ENCODE measurements around the gene CACNA1G.

CACNA1G gene

GRCh38 chr17:50551433-50551815 is 9.1 kb upstream of the CACNA1G start:
- no peak for DNase-seq
- Histone ChIP-seq H3K27ac (no peak overlapping the region), H3K27me3 (replicated peaks) (no peaks in the 10 kb centered on the region), H3K36me3 (replicated peaks) (peaks cover 3% of the 10 kb centered on the region), H3K4me3 (ENCODE audit: low read depth, low read length) (no peak overlapping the region)
- TF ChIP-seq CTCF (IDR thresholded peaks at IDR 0.05; ENCODE audit: low read depth, low read length, missing control alignments), result no peak
- in situ Hi-C loops (cut with HindIII; ENCODE audit: low pct_ligation_motif_present, low sequenced_read_pairs), result loop anchor here (25.0 kb wide), 1 partner anchor 136 kb away; no protein-coding TSS in a partner anchor

DNA sequence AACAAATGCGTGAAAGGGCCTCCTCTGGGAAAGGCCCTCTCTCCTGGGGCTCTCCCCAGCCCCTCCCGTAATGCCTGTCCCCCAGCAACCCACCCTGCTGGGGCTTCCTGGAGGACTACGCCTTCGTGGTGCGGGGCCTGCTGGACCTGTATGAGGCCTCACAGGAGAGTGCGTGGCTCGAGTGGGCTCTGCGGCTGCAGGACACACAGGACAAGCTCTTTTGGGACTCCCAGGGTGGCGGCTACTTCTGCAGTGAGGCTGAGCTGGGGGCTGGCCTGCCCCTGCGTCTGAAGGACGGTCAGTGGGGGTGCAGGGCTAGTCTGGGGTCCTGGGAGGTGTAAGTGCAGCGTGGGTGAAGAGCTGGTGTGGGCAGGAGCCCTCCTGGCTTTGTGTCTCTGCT is 8.6 kb upstream of the CACNA1G start:
- H3K36me3 ChIP-seq (replicated peaks), result peaks cover 3% of the 10 kb centered on the region
- DNase-seq, result no peak
- H3K4me3 ChIP-seq (ENCODE audit: low read depth, low read length), result no peak overlapping the region
- TF ChIP-seq CTCF (IDR thresholded peaks at IDR 0.05; ENCODE audit: low read depth, low read length, missing control alignments), result no peak
- peaks cover 2% of the 10 kb centered on the region for H3K27me3 ChIP-seq (replicated peaks)
- in situ Hi-C loops (cut with HindIII; ENCODE audit: low pct_ligation_motif_present, low sequenced_read_pairs), result loop anchor here (25.0 kb wide), 1 partner anchor 135 kb away; no protein-coding TSS in a partner anchor
- H3K27ac ChIP-seq, result no peak overlapping the region

DNA sequence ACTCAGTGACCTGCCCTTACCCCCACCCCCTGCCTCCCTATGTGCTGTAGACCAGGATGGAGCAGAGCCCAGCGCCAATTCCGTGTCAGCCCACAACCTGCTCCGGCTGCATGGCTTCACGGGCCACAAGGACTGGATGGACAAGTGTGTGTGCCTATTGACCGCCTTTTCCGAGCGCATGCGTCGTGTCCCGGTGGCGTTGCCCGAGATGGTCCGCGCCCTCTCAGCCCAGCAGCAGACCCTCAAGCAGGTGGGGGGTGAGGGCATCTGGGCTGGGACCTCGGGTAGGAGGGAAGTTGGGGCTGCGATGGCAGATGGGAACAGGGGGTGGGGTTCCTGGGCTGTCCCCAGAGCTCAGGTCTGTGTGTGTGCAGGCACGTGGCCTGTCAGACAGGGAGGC is 6.3 kb upstream of the CACNA1G start:
- in situ Hi-C loops (cut with HindIII; ENCODE audit: low pct_ligation_motif_present, low sequenced_read_pairs), result loop anchor here (25.0 kb wide), 1 partner anchor 133 kb away; no protein-coding TSS in a partner anchor
- Histone ChIP-seq H3K27ac (no peak overlapping the region), H3K36me3 (replicated peaks) (peaks cover 3% of the 10 kb centered on the region), H3K27me3 (replicated peaks) (peaks cover 21% of the 10 kb centered on the region), H3K4me3 (ENCODE audit: low read depth, low read length) (no peak overlapping the region)
- no peak for DNase-seq
- no peak for TF ChIP-seq CTCF (IDR thresholded peaks at IDR 0.05; ENCODE audit: low read depth, low read length, missing control alignments)

GRCh38 chr17:50556803-50557202 is 3.7 kb upstream of the CACNA1G start:
- H3K4me3 ChIP-seq (ENCODE audit: low read depth, low read length), result no peak overlapping the region
- no peaks in the 10 kb centered on the region for H3K36me3 ChIP-seq (replicated peaks)
- H3K27me3 ChIP-seq (replicated peaks), result peaks cover 37% of the 10 kb centered on the region
- no peak overlapping the region for H3K27ac ChIP-seq
- in situ Hi-C loops (cut with HindIII; ENCODE audit: low pct_ligation_motif_present, low sequenced_read_pairs), result loop anchor here (25.0 kb wide), 1 partner anchor 130 kb away; no protein-coding TSS in a partner anchor
- no peak for TF ChIP-seq CTCF (IDR thresholded peaks at IDR 0.05; ENCODE audit: low read depth, low read length, missing control alignments)
- no peak for DNase-seq

DNA sequence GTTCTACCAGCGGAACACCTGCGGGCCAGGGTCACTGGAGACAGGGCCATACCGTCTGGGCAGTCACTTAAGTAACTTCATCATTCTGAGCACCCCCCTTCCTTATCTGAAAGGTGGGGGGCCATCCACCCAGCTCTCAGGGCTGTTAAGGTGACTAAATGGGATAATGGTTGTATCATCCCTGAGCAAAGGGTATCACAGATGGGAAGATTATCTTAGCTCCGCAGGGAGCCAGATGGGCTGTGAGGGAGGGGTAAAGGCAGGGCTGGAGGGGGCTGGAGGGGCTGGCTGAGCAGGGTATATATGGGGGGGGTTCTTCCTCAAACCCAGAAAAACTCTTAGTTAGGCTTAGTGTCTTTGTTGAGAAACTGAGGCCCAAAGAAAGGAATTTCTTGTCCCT is 2.9 kb upstream of the CACNA1G start:
- H3K36me3 ChIP-seq (replicated peaks), result no peaks in the 10 kb centered on the region
- H3K4me3 ChIP-seq (ENCODE audit: low read depth, low read length), result no peak overlapping the region
- no peak overlapping the region for H3K27ac ChIP-seq
- no peak for DNase-seq
- peaks cover 43% of the 10 kb centered on the region for H3K27me3 ChIP-seq (replicated peaks)
- no peak for TF ChIP-seq CTCF (IDR thresholded peaks at IDR 0.05; ENCODE audit: low read depth, low read length, missing control alignments)
- in situ Hi-C loops (cut with HindIII; ENCODE audit: low pct_ligation_motif_present, low sequenced_read_pairs), result loop anchor here (25.0 kb wide), 1 partner anchor 130 kb away; no protein-coding TSS in a partner anchor

DNA sequence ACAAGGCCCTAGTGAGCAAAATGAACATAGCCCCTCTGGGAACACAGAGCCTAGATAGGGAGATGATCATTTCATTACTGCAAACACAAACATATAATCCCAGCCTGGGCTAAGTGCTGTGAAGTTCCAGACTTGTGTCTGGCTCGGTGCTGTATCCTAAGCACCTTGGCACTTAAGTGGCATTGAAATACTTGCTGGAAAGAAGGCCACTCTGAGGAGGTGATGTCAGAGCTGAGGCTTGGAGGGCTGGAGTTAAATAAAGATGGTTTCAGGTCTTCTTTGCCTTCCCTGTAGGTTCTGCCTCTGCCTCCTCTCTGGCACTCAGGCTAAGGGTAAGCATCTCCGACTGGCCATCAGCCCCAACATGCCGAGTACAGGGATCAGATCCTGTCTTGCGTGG is 2.4 kb upstream of the CACNA1G start:
- no peak for TF ChIP-seq CTCF (IDR thresholded peaks at IDR 0.05; ENCODE audit: low read depth, low read length, missing control alignments)
- Histone ChIP-seq H3K27ac (no peak overlapping the region), H3K36me3 (replicated peaks) (no peaks in the 10 kb centered on the region), H3K27me3 (replicated peaks) (peaks cover 48% of the 10 kb centered on the region), H3K4me3 (ENCODE audit: low read depth, low read length) (no peak overlapping the region)
- no peak for DNase-seq
- in situ Hi-C loops (cut with HindIII; ENCODE audit: low pct_ligation_motif_present, low sequenced_read_pairs), result loop anchor here (25.0 kb wide), 1 partner anchor 129 kb away; no protein-coding TSS in a partner anchor

All from brain microvascular endothelial cell (primary cell).